ENCODE measurements around the gene CCDC13. TPM values are rescaled to one million over a fixed set of nuclear protein-coding genes. Genes with fewer than 3 reads are reported as not detected.
A peak's percentile ranks its signal among the peaks of the same experiment; 100 is the strongest.

Gene CCDC13
- total RNA-seq, 1 experiment from 2014 or later: 2.3 TPM

GRCh38 chr3:42804106-42804830, 31.2 kb upstream of the CCDC13 start, which contains the start of gene HIGD1A:
Gene HIGD1A (minus strand): TSS chr3:42804490. CDS start chr3:42794253, 10,237 bp downstream.
- Histone ChIP-seq H3K4me3 (replicated peaks in 1 of 2; ENCODE audit: low read depth in 1 of 2, low read length in 2 of 2) (peak within 1 kb of the TSS; percentile 88 to 98), H3K9ac (ENCODE audit: low read length) (peak within 1 kb of the TSS; percentile 94), H3K4me1 (ENCODE audit: control insufficient read depth in 1 of 2, insufficient read depth in 2 of 2, low read length in 2 of 2) (peaks cover 0 to 15% of the 10 kb centered on the region in 2 experiments; a peak in 2 of 4 replicates), H2AFZ (ENCODE audit: low read depth, low read length, poor library complexity, severe bottlenecking) (no peak within 1 kb of the TSS), H3K79me2 (ENCODE audit: insufficient read depth, low read length) (peaks cover 49% of the 10 kb centered on the region), H3K9me2 (ENCODE audit: insufficient read depth) (no peaks in the 10 kb centered on the region), H3K27me3 (ENCODE audit: insufficient read depth, low read length) (no peaks in the 10 kb centered on the region), H3K9me3 (ENCODE audit: control insufficient read depth in 1 of 2, insufficient read depth in 1 of 2, low read depth in 1 of 2, low read length in 2 of 2) (no peaks in the 10 kb centered on the region), H4K20me1 (ENCODE audit: insufficient read depth) (no peaks in the 10 kb centered on the region), H3K36me3 (ENCODE audit: control insufficient read depth in 1 of 2, insufficient read depth in 2 of 2, low read length in 2 of 2) (no peaks in the 10 kb centered on the region), H3K4me2 (ENCODE audit: low read length) (peak within 1 kb of the TSS; percentile 95), H3K27ac (ENCODE audit: low read depth, low read length) (peak within 1 kb of the TSS; percentile 70)
- BruUV-seq (replicated peaks): no TSS peak
- RAD21 ChIA-PET (ENCODE audit: low non-redundant PET in 1 of 2, low total read pairs in 2 of 2, uncharacterized antibody in 2 of 2, unreplicated experiment in 2 of 2): no interaction called here
- POLR2A ChIA-PET: interaction anchor here (0.7 to 1.6 kb wide), 5 partner anchors 12 to 46 kb away, joined by 3 to 6 read pairs (median 3); no protein-coding TSS in a partner anchor
- ATAC-seq (peak; percentile 98), DNase-seq (ENCODE audit: low read depth, low spot score) (peak; percentile 86)
- intact Hi-C loops (cut with micrococcal nuclease): no loop called here
- CTCF ChIA-PET: interaction anchor here (1.1 to 2.9 kb wide), 2 partner anchors 24 to 27 kb away, joined by 3 to 11 read pairs; no protein-coding TSS in a partner anchor
- TF ChIP-seq CEBPB (IDR thresholded peaks at IDR 0.05; ENCODE audit: low read depth): no peak
- TF ChIP-seq SRF (IDR thresholded peaks at IDR 0.05; ENCODE audit: low read depth): no peak
- TF ChIP-seq SIN3A (IDR thresholded peaks at IDR 0.05; ENCODE audit: low read depth): peak; percentile 78
- no peak for TF ChIP-seq EZH2phosphoT487 (IDR thresholded peaks at IDR 0.05; ENCODE audit: borderline replicate concordance)
- no peak for TF ChIP-seq ZNF274 (IDR thresholded peaks at IDR 0.05; ENCODE audit: low read depth, low read length)
- TF ChIP-seq ATF3 (IDR thresholded peaks at IDR 0.05): no peak
- peak; percentile 94 for TF ChIP-seq ZFX (IDR thresholded peaks at IDR 0.05)
- no peak for TF ChIP-seq EGR1 (IDR thresholded peaks at IDR 0.05; ENCODE audit: low read depth)
- TF ChIP-seq FOSL1 (IDR thresholded peaks at IDR 0.05; ENCODE audit: low read depth): no peak
- TF ChIP-seq RAD21 (IDR thresholded peaks at IDR 0.05; ENCODE audit: low read depth): no peak
- TF ChIP-seq ELF1 (IDR thresholded peaks at IDR 0.05; ENCODE audit: borderline replicate concordance, low read depth): no peak
- TF ChIP-seq REST (IDR thresholded peaks at IDR 0.05; ENCODE audit: low read depth): no peak
- TF ChIP-seq POLR2A (IDR thresholded peaks at IDR 0.05; ENCODE audit: borderline replicate concordance, extremely low read depth, insufficient read depth, insufficient read length): no peak
- TF ChIP-seq POLR2AphosphoS5 (IDR thresholded peaks at IDR 0.05; ENCODE audit: low read depth, low read length): peak; percentile 93
- no peak for TF ChIP-seq JUND (IDR thresholded peaks at IDR 0.05)
- no peak for TF ChIP-seq ZBTB33 (IDR thresholded peaks at IDR 0.05; ENCODE audit: extremely low read depth, insufficient replicate concordance, low read length)
- TF ChIP-seq CBX3 (IDR thresholded peaks at IDR 0.05; ENCODE audit: low read depth): no peak; the same call in 1 of the 2 replicates
- TF ChIP-seq YY1 (IDR thresholded peaks at IDR 0.05; ENCODE audit: extremely low read depth, insufficient replicate concordance, low read depth, low read length): peak; percentile 4
- TF ChIP-seq SP1 (IDR thresholded peaks at IDR 0.05; ENCODE audit: low read depth): peak; percentile 83
- TF ChIP-seq CTCF (IDR thresholded peaks at IDR 0.05 in 2 of 3, conservative IDR thresholded peaks at IDR 0.05 in 1 of 3; ENCODE audit: borderline replicate concordance in 1 of 3, insufficient read depth in 1 of 3, low read depth in 2 of 3, low read length in 2 of 3): no peak
- TF ChIP-seq EZH2 (IDR thresholded peaks at IDR 0.05): no peak

All from HCT116 (cell line).